ENCODE measurements around the gene APBA2. TPM values are rescaled to one million over a fixed set of nuclear protein-coding genes. Genes with fewer than 3 reads are reported as not detected.

APBA2 gene
- total RNA-seq, 1 donor from 2014 or later, result 33.1 TPM

DNA sequence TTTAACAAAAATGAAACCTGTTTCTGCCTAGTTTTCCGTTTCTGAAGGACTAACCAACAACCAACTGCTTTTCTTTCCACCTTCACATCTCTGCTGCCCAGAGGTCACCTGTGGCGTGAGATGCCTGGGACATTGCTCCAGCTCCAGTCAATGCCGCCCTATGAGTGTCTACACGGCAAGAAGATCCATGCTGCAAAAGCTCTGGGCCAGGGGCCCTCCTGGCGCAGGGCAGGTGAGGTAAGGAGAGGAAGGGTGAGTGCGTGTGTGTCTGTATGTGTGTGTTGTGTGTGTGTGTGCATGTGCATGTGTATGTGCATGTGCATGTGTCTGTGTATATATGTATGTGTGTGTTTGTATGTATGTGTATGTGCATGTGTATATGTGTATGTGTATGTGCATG is 252.5 kb downstream of the APBA2 start:
- TF ChIP-seq, protein P1, sequence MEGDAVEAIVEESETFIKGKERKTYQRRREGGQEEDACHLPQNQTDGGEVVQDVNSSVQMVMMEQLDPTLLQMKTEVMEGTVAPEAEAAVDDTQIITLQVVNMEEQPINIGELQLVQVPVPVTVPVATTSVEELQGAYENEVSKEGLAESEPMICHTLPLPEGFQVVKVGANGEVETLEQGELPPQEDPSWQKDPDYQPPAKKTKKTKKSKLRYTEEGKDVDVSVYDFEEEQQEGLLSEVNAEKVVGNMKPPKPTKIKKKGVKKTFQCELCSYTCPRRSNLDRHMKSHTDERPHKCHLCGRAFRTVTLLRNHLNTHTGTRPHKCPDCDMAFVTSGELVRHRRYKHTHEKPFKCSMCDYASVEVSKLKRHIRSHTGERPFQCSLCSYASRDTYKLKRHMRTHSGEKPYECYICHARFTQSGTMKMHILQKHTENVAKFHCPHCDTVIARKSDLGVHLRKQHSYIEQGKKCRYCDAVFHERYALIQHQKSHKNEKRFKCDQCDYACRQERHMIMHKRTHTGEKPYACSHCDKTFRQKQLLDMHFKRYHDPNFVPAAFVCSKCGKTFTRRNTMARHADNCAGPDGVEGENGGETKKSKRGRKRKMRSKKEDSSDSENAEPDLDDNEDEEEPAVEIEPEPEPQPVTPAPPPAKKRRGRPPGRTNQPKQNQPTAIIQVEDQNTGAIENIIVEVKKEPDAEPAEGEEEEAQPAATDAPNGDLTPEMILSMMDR (IDR thresholded peaks at IDR 0.05; ENCODE audit: unreplicated experiment), result no peak
- Mint-ChIP-seq H3K36me3 (no peaks in the 10 kb centered on the region), H3K27ac (no peak overlapping the region), H3K27me3 (ENCODE audit: low read depth) (peaks cover 23% of the 10 kb centered on the region), H3K9me3 (no peaks in the 10 kb centered on the region), H3K4me1 (peaks cover 12% of the 10 kb centered on the region), H3K4me3 (no peak overlapping the region)
- no peak for DNase-seq (ENCODE audit: low spot score in 2 of 2, unreplicated experiment in 2 of 2)

DNA sequence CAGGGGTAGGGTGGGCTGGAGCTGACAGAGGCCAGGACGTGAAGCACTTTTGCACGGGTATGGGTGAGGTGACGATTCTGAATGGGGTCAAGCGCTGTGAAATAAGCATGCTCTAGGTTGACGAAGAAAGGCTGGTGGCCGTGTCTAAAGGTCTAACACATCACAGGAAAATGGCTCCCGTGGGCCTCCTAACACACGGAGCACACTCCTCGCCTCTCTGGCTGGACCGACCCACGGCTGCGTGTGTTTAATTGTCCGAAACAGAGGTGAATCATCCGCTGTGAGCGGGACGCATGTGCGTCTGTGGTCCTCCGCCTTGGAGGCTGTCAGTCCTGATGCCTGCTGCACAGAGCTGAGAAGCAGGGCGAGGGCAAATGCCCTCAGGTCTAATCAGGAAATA is 253.3 kb downstream of the APBA2 start:
- TF ChIP-seq, protein P1 (IDR thresholded peaks at IDR 0.05; ENCODE audit: unreplicated experiment), result no peak
- H3K36me3 Mint-ChIP-seq, result no peaks in the 10 kb centered on the region
- no peak for DNase-seq (ENCODE audit: low spot score in 2 of 2, unreplicated experiment in 2 of 2)
- H3K9me3 Mint-ChIP-seq, result no peaks in the 10 kb centered on the region
- peaks cover 12% of the 10 kb centered on the region for H3K4me1 Mint-ChIP-seq
- no peak overlapping the region for H3K4me3 Mint-ChIP-seq
- H3K27ac Mint-ChIP-seq, result no peak overlapping the region
- H3K27me3 Mint-ChIP-seq (ENCODE audit: low read depth), result peaks cover 23% of the 10 kb centered on the region

DNA sequence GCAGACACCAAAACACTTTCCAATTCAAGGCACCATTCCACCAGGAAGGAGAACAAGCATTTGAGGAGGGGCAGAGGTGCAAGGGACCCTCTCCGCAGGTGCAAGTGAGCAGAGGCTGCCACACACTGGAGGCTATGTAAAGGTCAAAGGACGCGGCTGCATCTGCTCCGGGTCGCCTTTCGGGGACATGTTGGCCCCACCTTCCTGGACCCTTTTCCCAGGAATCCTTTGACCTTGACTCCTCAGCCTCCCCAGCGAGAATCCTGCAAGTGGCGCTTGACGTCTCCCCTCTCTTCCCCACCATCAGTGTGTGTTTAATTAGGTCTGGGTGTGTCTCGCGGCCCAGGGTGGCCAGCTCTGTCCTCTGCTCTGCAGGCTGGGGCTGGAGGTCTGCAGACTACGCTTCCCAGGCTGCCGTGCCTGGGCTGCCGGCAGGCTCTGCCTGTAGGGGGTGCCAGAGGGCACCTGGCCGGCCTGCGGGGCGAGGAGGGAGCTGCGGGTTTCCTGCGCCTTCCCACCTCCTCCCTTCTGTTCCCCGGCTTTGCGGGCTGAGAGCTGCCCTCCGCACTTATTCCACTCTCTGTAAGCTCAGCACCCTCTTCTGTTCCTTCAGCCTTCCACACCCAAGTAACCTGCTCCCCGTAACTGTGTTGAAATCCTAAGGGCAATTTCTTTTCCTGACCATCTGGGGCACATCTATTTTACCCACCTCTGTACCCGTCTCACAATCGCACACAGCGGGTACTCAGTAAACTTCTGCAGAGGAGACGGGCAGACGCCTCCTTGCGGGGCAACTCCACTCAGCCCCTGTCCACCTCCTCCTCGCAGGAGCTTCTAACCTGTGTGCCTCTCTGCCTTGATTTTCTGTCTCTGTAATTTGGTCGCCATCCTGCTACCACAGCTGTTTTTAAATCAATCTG is 254.0 kb downstream of the APBA2 start:
- Mint-ChIP-seq H3K4me3 (peak overlapping the region; percentile 57), H3K27ac (no peak overlapping the region), H3K27me3 (ENCODE audit: low read depth) (peaks cover 23% of the 10 kb centered on the region), H3K36me3 (no peaks in the 10 kb centered on the region), H3K9me3 (no peaks in the 10 kb centered on the region), H3K4me1 (peaks cover 12% of the 10 kb centered on the region)
- peak in 1 of 2 experiments; percentile 83 for DNase-seq (ENCODE audit: low spot score in 2 of 2, unreplicated experiment in 2 of 2)
- TF ChIP-seq, protein P1 (IDR thresholded peaks at IDR 0.05; ENCODE audit: unreplicated experiment), result peak; percentile 65

DNA sequence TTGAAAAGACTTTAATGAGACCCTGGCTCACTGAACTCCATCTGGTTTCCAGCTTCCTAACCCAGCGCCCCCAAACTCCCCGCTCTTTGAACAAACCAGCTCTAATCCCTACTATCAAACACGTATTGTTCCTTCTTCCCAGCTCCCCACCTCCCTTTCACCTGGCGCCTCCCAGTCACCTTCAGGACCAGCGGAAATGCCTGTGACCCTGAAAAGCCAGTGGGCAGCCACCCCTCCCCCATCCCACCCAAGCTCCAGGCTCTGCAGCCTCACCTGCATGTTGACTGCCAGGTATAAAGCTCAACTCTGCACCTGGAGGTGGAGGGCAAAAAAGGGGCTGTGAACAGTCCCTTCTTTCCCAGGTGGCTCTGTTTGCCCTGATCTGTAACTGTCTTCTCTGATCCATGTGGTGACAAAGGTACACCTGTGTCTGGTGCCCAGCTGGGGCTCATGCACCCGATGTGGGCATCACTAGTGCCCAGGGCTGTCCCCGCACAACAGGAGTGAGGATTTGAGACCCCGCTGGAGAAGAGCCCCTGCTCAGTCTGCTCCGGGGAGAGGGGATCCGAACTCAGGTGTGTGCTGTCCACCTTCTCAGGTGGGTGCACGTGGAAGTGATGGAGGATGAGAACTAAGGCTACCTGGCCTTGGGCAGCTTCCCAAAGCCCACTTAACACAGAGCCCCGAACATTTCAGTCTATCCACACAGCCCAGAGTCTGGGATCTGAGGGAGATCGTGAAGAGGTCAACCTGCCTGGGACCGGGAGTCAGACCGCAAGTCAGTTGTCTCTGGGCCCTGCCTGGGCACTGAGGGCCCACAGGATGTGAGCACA is 254.9 kb downstream of the APBA2 start:
- peak in 1 of 2 experiments; percentile 29 for DNase-seq (ENCODE audit: low spot score in 2 of 2, unreplicated experiment in 2 of 2)
- H3K27ac Mint-ChIP-seq, result no peak overlapping the region
- H3K36me3 Mint-ChIP-seq, result no peaks in the 10 kb centered on the region
- no peaks in the 10 kb centered on the region for H3K9me3 Mint-ChIP-seq
- H3K27me3 Mint-ChIP-seq (ENCODE audit: low read depth), result peaks cover 23% of the 10 kb centered on the region
- TF ChIP-seq, protein P1 (IDR thresholded peaks at IDR 0.05; ENCODE audit: unreplicated experiment), result no peak
- H3K4me3 Mint-ChIP-seq, result peak overlapping the region; percentile 57
- peaks cover 12% of the 10 kb centered on the region for H3K4me1 Mint-ChIP-seq

DNA sequence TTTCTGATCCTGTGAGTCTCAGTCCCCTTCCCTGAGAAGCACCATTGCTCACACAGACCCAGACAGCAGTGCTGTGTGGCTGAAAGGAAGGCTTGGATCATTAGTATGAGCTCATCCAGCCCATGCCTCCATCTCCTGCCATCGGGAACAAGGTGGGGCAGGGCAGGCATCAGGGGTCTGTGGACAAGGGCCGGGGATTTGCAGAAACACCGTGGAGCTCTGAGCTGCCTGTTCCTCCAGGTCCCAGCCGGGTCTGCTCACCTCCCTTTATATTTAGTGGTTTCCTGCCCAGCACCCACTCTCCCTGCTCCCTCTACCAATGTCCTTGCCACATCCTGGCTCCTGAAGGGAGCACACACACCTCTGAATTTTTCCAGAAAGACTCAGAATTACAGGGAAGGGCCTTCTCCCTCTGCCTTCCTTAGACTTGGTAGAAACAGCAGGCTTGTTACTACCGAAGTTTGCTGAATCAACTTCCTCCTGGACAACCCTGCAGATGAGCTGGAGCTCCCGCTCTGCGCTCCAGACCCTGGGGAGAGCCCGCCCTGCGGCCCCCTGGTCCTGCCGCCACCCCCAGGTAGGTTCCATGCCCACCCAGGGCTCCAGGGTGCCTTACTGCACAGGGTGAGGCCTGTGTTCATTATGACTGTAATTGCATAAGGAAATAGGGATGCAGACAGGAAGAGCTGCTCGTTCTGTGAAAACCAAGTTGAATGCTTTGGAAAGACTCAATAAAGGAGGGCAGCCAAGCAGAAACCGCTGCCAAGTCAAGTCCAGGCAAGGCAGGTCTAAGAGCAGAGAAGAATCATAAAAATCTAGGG is 255.7 kb downstream of the APBA2 start:
- Mint-ChIP-seq H3K4me1 (peaks cover 12% of the 10 kb centered on the region), H3K36me3 (no peaks in the 10 kb centered on the region), H3K4me3 (no peak overlapping the region), H3K27ac (no peak overlapping the region), H3K27me3 (ENCODE audit: low read depth) (peaks cover 23% of the 10 kb centered on the region), H3K9me3 (no peaks in the 10 kb centered on the region)
- peak in 1 of 2 experiments; percentile 29 for DNase-seq (ENCODE audit: low spot score in 2 of 2, unreplicated experiment in 2 of 2)
- TF ChIP-seq, protein P1 (IDR thresholded peaks at IDR 0.05; ENCODE audit: unreplicated experiment), result no peak
